Epithelial cell of esophagus (primary cell): Measurements from ENCODE around the gene BEX3.

Experiments used
- DNase-seq: peaks from one replicate; pipeline ENCODE4 v3.0.0; 2010; ENCODE audit warnings: low read depth
- H3K4me3 ChIP-seq: 2 replicates; pipeline ENCODE4 v1.5.1; 2011; ENCODE audit warnings: mild to moderate bottlenecking, low read length, control low read depth
- CTCF ChIP-seq: IDR thresholded peaks from 2 replicates; pipeline ENCODE4 v1.5.1; 2011; ENCODE audit warnings: low read depth, mild to moderate bottlenecking, low read length, control low read depth, inconsistent platforms; ENCODE audit not compliant: insufficient read depth; ENCODE audit errors: missing control alignments

BEX3 gene

GRCh38 chrX:103376118-103376978 is at the start of gene BEX3:
BEX3 (plus strand) TSS chrX:103376538; CDS start chrX:103377522, 984 bp downstream.
- H3K4me3 ChIP-seq, result peak within 1 kb of the TSS; percentile 66
- peak; percentile 17 for DNase-seq
- TF ChIP-seq CTCF, result no peak

GRCh38 chrX:103329991-103330390 is 46.3 kb upstream of the BEX3 start, which contains the start of gene TCEAL7:
TCEAL7 (plus strand) TSS chrX:103330239; CDS start chrX:103331404, 1,165 bp downstream.
- no peak for TF ChIP-seq CTCF
- H3K4me3 ChIP-seq, result no peak within 1 kb of the TSS
- no peak for DNase-seq

- no peak for TF ChIP-seq CTCF
- DNase-seq, result no peak
- no peak overlapping the region for H3K4me3 ChIP-seq
These were observed 45.6 kb upstream of the BEX3 start for GRCh38 chrX:103330681-103331288.

DNA sequence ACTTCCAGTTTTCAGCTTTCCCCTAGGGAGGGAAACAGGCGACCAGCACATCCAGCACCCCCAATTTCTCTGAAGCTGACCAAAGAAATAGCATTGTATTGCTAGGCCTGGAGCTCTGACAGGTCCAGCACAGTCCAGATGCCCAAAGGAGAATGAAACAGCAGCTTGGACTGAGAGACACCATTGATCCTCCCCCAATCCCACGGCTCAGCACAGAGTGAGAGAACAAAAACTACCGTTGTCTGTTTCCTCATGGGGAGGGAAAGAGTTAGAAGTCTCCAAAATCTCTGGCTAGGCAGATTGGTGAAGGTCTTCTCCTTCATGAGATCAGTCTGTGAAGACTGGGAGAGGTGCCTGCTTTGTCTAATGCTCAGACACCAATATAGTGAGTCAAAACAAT is 37.7 kb upstream of the BEX3 start:
- TF ChIP-seq CTCF, result no peak
- H3K4me3 ChIP-seq, result no peak overlapping the region
- no peak for DNase-seq

- H3K4me3 ChIP-seq, result no peak overlapping the region
- DNase-seq, result peak; percentile 48
- peak; percentile 70 for TF ChIP-seq CTCF
These were observed 33.2 kb upstream of the BEX3 start for GRCh38 chrX:103343105-103343504.

- no peak overlapping the region for H3K4me3 ChIP-seq
- no peak for DNase-seq
- TF ChIP-seq CTCF, result no peak
These were observed 31.7 kb upstream of the BEX3 start for GRCh38 chrX:103344606-103345005.
